ENCODE measurements around the gene SPOPL. TPM values are rescaled to one million over a fixed set of nuclear protein-coding genes. Genes with fewer than 3 reads are reported as not detected.
"Not testable (repeated sequence)": the region's sequence is repeated elsewhere in the genome, so short reads cannot be mapped to it uniquely, and the experiment has no call there.

SPOPL gene
- total RNA-seq, 4 donors from 2014 or later: 19.5 to 34.5 (median 25.4) TPM

DNA sequence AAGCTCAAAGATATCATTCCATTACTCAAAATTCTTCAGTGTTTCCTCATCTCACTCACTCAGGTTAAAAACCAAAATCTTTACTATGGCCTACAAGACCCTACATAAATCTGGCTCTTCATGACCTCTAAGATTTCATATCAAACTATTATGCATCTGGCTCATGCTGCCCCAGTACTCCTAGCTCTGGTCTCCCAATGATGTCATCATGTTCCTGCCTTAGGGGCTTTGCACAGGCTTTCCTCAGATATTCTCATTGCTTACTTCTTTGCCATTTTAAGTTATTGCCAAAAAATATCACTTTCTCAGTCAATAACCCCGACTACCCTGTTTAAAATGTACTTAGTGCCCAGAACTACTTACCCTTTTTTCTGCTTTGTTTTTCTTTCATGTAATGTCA, 33.0 kb upstream of the SPOPL start:
- no peak for DNase-seq (ENCODE audit: low spot score)
- ATAC-seq (ENCODE audit: low FRiP score): no peak
- TF ChIP-seq, protein P1, sequence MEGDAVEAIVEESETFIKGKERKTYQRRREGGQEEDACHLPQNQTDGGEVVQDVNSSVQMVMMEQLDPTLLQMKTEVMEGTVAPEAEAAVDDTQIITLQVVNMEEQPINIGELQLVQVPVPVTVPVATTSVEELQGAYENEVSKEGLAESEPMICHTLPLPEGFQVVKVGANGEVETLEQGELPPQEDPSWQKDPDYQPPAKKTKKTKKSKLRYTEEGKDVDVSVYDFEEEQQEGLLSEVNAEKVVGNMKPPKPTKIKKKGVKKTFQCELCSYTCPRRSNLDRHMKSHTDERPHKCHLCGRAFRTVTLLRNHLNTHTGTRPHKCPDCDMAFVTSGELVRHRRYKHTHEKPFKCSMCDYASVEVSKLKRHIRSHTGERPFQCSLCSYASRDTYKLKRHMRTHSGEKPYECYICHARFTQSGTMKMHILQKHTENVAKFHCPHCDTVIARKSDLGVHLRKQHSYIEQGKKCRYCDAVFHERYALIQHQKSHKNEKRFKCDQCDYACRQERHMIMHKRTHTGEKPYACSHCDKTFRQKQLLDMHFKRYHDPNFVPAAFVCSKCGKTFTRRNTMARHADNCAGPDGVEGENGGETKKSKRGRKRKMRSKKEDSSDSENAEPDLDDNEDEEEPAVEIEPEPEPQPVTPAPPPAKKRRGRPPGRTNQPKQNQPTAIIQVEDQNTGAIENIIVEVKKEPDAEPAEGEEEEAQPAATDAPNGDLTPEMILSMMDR (IDR thresholded peaks at IDR 0.05): no peak

DNA sequence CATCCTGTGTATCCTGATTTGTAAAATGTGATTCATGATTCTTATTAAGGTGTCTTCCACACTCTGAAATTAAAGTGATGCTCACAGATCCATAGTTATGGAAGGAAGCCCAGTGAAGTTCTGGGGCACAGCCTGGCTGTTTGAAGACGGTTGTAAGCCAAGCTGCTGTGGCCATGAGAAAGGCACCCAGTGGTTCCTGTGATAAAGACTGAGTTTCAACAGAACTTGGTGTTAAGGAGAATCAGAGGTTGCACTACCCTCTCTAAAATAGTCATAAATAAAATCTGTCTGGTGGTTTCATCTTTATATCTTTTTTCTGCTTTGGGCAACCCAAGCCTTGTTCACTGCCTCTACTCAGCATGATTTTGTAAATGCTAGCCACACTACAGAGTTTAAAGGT, 32.2 kb upstream of the SPOPL start:
- ATAC-seq (ENCODE audit: low FRiP score): no peak

DNA sequence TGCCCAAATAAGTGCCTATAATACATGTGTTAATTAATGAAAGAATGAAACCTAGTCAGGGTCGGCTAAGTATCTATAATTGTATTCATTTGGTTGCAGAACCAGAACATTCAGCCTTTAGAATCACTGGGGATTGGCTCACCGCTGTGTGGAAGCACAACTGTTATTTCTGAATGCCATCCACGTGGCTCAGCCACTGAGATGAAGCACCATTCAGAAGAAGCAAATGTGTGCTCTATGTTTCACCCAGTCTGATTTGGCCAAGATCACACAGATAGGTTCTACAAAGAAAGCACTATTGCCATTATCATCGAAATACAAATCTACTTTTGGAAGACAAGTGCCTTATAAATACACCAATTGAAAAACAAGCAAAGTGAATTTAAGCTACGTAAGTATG, 30.6 kb upstream of the SPOPL start:
- no peak for DNase-seq (ENCODE audit: low spot score)
- no peak for ATAC-seq (ENCODE audit: low FRiP score)
- TF ChIP-seq, protein P1 (IDR thresholded peaks at IDR 0.05): no peak

More for the DNA sequence above, 32.2 kb upstream of the SPOPL start:
- TF ChIP-seq, protein P1 (IDR thresholded peaks at IDR 0.05): no peak
- no peak for DNase-seq (ENCODE audit: low spot score)

DNA sequence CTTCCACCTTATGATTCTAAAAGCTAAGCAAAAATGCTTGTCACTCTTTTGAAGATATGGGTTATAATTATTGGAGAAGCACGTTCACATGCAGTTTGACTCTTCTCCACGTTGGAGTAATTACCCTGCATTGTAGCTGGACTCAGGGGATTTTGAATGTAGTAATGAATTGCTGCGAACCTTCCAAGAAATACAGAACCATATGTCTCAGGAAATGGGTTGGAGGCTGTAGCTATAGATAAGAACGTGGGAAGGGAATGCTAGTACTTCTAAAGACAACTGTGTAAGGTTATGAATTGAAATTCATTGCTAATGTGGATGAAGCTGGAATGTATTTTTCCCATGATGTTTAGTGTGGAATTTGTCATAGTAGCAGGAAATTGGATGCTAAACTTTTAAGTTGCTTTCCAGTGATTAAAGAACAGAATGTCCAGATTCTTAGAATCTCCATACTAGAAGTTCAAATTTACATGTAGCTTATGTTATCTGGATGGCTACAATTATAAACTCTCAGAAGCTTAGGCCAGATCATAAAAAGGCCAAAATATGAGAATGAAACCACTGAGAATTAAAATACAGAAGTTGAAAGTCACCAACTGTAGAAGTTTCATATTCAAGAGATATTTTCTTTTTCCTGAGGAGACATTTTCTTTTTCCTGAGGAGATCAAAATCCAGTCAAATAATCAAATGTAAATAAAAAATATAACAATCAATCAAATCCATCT, 27.3 kb upstream of the SPOPL start:
- DNase-seq (ENCODE audit: low spot score) (no peak), ATAC-seq (ENCODE audit: low FRiP score) (no peak)
- TF ChIP-seq, protein P1 (IDR thresholded peaks at IDR 0.05): no peak

DNA sequence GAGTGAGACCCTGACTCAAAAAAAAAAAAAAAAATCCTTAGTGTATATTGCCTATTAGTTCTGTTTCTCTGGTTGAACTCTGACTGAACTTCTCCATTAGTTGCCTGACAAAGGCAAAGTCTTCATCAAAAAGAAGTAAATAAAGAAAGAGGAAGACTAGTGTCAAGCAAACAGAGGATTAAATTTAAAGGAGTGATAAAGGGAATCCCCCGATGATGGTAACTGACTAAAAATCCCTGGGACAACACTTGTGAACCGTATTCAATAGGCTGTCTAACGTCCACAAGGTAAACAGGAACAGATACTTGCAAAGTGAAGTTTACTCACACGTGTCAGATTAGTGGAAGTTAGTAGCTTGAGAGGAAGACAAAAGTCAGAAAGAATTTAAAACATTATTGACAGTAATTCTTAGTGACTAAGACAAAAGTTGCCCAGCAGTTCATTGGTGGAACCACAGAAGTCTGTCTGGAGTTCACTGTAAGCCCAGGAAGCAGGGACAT, 26.2 kb upstream of the SPOPL start:
- DNase-seq (ENCODE audit: low spot score) (no peak), ATAC-seq (ENCODE audit: low FRiP score) (no peak)

DNA sequence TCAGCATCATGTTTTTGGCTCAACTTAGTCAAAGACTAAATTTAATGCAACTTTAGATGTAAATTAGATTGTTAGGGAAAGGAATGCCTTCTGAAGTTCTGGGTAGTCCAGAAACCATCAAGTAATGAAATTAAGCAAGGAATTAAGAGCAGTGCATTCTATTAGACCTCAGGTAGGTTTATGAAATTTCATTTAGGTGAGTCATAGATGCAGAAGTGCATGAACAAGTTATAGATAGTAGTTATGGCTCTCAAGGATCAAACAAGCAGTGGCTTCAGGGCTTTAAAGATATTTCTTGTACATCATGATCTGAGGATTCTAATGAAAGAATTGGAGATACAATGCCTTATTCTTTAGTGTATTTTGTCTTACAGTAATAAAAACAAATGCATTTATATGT, 25.4 kb upstream of the SPOPL start:
- TF ChIP-seq, protein P1 (IDR thresholded peaks at IDR 0.05): no peak
- no peak for ATAC-seq (ENCODE audit: low FRiP score)
- DNase-seq (ENCODE audit: low spot score): no peak

More for the DNA sequence above, 26.2 kb upstream of the SPOPL start:
- TF ChIP-seq, protein P1 (IDR thresholded peaks at IDR 0.05): no peak

DNA sequence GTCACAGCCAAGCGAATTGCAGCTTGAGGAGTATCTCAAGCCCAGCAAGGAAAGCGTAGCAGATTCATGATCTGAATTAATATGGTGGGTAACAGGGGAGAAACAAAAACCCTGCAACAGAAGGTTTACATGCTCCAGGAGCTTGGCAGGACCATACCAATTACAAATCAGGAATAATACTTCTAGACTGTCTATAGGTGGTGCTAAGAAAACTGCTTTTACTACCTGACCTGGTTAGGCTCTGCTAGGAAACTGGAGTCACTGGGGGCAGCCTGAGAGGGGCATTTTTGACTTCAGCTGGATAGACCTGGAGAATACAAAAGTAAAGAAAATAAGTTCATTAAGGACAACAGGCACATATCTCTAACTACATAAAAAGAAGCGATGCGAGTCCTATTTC, 24.6 kb upstream of the SPOPL start:
- TF ChIP-seq, protein P1 (IDR thresholded peaks at IDR 0.05): no peak
- no peak for ATAC-seq (ENCODE audit: low FRiP score)
- DNase-seq (ENCODE audit: low spot score): no peak

DNA sequence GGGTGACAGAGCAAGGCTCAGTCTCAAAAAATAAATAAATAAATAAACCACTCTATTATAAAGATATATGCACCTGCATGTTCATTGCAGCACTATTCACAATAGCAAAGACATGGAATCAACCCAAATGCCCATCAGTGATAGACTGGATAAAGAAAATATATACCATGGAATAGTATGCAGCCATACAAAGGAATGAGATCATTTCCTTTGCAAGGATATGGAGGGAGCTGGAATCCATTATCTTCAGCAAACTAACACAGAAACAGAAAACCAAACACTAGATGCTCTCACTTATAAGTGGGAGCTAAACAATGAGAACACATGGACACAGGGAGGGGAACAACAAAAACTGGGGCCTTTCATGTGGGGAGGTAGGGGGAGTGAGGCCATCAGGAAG, 18.8 kb upstream of the SPOPL start:
- not testable (repeated sequence) for ATAC-seq (ENCODE audit: low FRiP score); DNase-seq (ENCODE audit: low spot score)

All from omental fat pad (tissue), 4 donors.